ENCODE results near the gene ADAMTS14.

- TF ChIP-seq CTCF (IDR thresholded peaks at IDR 0.05) (no peak), ZFX (IDR thresholded peaks at IDR 0.05; ENCODE audit: borderline replicate concordance) (no peak)
Observed at GRCh38 chr10:70801854-70802253, 129.5 kb downstream of the ADAMTS14 start.

Measured in 22Rv1 (cell line).